ENCODE data around the gene CAMK2D.

The CAMK2D gene

DNA sequence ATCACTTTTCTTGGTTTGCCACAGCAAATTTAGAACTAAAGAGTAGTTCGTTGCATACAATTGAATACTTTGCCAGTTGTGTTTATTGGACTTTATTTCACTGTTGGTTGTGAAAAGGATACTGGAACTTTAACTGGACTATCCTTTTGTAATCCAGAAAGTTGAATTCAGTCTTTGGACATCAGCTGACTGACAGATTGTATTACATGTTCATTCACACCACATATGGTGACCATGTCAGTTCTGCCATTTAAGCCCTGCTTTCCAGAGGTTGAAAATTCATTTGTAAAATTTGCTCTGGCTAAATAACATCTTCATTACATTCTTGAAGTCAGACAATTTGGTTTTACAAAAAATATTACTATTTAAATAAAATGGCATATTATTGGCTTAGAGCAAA lies 251.7 kb downstream of the CAMK2D start:
- DNase-seq, result no peak

DNA sequence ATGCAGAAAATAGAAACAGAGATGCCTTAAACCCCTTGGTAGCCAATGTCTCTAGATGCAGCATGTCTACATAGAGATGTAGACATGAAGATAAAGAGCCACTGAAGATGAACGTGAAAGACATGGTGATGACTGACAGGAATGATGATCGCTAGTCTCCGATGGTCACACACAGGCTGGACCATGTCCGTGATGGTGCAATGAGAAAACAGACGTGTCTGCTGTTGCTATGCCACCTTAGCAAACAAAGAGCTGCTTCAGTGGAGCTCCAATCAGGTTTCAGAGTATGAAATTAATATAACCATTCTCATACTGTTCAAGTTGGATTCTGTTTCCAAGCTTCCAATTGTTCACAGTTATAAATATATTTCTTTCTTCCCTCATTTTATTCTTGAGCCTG lies 256.5 kb downstream of the CAMK2D start:
- DNase-seq, result no peak

DNA sequence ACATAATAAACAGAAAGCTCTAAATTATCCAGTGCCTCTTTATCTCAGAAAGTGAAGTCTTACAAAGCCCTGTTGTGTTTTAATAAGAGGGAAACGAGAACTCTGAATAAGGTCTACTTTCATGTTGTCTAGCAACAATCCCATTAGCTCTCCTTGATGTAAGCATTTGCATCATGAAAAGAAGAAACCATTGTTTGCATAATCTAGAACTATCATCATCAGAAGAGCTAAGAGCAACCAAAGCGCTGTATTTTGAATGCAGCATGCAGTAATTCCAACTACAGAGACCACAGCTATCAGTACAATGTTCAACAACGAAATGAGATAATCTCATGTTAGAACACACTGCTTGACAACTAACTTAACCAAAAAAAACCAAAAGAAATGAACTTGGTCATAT lies 257.1 kb downstream of the CAMK2D start:
- DNase-seq, result no peak

DNA sequence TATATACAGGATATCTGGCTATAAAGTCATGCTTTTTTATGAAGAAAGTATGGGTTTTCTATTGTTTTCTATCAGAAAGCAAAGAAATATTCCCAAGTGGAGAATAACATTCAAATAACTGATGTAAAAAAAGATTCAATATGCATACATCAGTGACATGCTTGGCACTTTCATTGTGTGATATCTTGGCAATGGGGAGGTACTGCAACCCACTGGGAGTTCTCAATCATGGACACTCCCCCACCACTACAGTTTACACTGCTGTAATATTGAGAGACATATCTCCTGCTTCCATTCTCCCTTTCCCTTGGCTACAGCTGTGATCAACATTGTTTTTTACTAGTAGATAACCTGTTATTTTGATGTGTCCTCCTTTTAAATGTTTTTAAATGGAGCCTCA lies 257.8 kb downstream of the CAMK2D start:
- DNase-seq, result no peak

DNA sequence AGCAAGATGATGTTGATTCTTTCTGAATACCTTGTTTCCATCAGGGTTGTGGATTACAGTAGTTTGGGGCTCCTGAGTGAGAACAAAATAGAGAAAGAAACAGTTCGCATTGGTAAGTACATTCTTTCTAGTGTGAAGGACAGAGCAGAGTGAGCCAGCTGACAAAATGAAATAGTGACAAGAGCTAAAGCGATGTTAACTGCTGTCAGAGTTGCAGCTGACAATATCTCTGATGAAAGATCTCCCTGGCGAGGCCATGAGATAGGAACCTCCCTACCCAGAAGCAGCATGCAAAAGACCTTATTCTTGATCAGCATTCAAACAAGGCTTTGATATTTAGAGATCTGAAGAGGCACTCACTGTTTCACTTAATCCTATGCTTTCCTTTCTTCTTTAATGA lies 258.6 kb downstream of the CAMK2D start:
- no peak for DNase-seq

DNA sequence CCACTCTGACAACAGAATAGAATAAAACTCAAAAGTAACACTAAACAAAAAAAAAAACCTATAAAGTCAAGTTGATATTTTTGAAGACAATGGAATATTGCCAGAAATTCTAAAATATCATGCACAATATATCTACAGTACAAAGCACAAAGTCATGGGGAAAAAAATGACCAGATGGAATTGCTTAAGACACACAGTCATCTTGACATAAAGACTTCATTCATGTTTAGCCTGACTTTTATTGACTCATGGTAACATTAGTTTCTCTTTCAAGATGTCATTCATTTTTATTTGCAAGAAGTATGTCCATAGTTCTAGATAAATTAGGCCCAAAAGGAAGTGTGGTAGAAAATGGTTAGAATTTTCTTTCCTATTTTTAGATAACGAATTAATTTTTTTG lies 259.1 kb downstream of the CAMK2D start:
- DNase-seq, result no peak

DNA sequence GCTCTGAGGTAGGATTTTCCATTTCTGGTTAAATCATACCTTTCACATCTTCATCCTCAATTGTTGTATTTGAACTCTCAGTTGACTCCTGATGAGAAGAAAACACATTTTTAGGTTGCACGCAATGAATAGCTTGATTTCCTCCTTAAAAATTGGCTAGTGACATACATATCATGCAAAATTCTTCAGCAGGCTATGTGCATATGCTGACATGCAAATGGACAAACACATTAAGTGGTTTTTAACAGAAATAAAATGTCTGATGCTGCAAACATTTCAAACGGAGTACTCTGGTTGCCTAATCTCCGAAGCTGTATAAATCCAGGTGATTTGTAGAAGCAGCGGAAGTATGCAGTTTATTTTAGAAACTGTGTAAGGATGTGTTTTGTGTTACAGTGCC lies 261.1 kb downstream of the CAMK2D start:
- DNase-seq, result no peak

DNA sequence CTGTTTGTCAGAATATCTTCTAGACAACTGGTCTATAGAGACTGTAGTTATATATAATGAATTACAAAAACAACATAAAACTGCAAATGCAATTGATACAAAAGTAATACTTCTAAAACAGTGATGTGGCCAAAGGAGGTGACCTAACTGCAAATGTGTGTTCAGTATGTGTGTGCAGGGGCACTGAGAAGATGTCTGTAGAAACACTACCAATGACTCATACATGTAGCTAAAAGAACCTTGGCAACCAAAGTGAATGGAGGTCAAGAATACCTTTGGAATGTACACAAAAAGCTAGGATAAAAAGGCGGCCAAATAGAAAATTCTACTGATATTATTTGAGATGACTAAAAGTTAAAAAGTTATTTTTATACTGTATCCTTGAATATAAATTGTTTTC lies 261.8 kb downstream of the CAMK2D start:
- no peak for DNase-seq

DNA sequence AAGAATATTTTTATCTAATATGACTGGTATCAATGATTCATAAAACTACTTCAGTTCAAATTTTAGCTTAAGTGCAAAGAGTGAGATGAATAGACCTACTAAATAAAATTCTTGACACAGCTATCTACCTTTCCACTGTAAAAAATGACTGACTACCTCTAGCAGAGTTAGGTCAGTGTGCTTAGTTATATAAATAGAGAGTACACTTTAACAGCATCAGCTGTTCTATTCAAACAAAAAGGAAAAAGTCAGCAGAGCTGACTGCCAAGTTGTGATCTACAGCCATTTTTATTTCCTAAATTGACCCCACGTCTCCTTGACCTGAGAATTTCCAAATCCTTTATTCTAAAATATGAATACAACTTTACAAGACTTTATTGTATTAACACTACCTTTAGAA lies 262.4 kb downstream of the CAMK2D start:
- no peak for DNase-seq

DNA sequence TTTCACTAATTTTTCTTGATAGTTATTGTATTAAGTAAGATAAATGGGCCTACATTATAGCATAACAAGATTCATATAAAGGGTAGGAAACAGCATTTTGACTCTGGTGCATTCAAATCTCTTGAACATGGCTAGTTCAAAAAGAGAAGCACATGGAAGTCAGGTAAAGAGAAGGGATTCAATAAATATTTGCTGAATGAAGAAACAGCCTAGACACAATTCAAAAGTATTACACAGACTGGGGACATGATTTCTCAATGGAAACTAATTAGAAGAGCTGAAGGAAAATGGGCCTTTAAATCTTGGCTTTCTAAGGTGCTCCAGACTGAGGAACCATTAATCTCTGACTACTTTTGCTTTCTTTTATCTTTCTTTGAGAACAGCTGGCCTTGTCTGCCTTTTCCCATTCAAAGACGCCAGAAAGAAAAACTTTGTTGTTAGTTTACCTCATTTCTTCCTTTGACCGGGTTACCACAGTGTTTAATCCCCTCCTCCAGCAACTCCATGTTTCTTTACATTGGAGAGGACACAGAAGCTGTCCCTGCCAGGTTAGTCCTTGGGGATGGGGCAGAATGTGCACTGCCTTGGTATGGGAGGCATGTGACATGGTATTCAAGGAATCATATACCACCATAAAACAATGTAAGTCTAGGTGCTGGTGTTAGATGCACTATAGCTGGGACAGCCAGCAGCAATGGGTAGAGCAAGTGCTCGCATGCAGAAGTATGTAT lies 264.2 kb downstream of the CAMK2D start:
- DNase-seq, result no peak

DNA sequence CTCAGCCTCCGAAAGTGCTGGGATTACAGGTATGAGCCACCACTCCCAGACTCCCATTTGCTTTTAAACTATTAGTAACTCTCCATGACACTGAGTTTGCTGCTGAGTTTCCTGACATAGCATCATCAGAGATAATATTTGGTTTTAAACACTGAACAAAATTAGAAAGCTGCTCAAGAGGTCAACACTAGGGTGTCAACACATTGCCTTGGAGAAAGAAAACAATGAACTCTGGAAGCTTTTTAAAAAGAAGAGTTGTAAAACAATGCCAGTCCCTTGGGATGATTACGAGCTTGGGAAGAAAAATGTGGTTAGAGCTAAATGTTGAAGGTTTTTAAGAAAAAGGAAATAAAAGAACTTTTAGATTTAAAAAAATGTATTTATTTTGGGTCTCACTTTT lies 264.8 kb downstream of the CAMK2D start:
- no peak for DNase-seq

DNA sequence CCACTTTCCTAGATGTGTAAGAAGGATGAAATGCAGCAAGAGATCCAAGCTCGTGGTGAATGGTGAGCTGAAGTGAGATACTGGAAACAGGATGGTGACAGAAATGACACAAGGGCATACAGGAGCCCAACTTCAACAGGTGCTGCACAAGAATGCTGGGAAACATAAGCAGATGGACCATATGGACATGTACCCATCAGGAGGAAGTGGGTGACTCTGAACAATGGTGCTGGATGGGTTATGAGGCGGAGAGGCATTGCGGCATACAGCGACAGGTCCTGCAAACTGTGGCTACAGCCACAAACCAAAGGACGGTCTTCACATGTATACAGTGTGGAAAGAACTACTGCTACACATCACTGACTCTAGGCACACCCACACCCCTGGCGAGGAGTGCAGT lies 265.7 kb downstream of the CAMK2D start:
- DNase-seq, result no peak

DNA sequence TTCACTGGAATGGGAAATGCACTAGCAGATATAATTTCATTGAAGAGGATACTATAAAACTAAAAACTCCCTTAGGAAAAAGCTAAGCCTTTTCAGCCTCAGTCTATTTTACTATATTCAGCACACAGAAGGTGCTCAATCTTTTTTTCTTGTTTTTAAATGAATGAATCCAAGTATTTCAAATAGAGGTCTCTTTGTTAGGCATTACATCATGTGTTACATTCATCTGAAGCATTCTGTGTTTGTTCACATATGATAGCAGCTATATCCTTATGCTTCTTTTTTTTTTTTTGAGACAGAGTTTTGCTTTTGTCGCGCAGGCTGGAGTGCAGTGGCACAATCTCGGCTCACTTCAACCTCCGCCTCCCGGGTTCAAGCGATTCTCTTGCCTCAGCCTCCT lies 278.4 kb downstream of the CAMK2D start:
- no peak for DNase-seq

DNA sequence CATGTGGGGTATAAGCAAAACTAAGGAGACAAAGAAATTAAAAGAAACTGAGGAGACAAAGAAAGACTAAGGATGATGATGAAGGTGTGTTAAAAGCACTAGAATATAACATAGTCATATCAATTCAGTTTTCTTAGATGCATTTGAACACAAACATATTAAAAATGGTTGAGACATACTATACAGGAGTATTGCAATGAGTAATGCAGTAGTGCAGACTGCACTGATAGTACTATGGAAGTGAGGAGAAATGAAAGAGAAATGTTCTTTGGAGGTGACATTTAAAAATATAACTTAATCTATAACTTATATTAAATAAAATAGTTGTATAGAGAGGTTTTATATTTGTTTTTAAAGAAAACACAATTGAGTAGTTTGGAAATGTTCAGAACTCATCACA lies 279.2 kb downstream of the CAMK2D start:
- no peak for DNase-seq

DNA sequence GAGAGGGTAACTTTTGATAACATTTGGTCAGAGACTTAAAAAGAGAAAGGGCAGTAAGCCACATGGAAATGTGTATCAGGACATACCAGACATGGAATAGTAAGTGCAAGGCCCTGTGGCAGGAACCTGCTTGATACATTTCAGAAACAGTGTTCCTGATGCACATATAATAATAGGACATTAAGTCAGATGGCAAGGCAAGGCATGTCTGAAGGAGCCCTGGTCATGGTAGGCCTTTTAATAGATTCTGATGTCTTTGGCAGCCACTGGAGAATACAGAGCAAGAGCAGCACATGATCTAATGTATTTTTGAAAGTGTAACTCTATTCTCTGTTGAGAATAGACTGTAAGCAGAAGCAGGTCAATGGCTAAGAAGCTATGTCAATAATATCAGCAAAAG lies 279.7 kb downstream of the CAMK2D start:
- no peak for DNase-seq

DNA sequence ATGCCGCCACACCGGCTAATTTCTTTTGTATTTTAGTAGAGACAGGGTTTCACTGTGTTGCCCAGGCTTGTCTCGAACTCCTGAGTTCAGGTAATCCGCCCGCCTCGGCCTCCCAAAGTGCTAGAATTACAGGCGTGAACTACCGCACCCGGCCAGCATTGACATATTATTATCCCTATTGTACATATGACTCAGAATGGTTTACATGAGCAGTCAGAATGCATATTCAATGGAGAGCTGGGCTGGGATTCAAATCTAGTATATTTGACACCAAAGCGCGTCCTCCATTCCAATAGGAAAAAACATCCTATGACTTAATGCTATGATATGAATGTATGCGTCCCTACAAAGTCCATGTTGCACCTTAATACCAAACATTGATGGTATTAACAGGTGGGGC lies 281.4 kb downstream of the CAMK2D start:
- DNase-seq, result no peak

DNA sequence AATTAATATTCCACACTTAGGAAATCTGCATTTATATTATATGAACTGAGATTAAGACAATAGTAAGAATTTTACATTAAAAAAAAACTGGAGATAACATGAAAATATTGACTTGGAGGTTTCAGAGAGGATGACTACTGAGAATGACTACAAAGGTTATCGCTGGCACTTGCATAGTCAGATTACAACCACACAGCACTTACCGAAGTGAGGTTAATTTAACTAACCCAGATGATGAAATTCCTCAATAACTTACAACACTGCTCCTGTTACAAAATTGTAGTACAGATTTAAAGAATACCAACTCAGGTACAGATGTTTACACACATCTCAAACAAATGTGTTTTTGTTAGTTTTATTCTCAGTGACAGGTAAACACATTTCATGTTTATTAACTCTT lies 283.5 kb downstream of the CAMK2D start:
- DNase-seq, result no peak

DNA sequence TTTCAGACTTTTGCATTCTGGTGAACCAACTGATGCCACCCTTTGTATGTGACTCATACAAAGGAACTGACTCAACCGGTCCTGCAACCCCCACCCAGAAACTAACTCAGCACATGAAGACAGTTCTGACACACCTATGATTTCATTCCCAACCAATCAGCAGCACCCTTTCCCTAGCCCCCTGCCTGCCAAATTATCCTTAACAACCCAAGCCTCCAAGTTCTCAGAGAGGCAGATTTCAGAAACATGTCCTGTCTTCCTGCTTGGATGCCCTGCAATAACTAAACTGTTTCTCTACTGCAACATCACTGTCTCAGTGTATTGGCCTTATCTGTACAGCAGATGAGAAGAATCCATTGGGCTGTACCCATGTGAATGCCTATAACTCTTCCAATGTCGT lies 284.7 kb downstream of the CAMK2D start:
- DNase-seq, result no peak

DNA sequence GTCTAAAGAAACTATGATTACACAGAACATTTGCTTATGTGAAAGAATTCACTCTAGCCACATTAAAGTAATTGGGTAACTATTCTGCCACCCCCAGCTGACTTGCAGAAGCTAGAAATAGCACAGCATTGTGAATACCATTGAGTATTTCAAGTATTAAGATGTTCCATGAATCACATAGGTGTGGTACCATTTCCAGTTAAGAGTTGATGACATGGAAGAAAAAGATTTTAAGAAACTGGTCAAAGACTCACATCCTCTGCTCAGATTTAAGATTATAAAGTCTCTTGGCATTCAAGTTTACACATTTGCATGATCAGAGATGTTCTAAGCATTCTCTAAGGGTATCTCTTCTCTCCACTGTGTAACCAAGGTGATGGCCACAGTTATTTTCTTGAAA lies 287.5 kb downstream of the CAMK2D start:
- no peak for DNase-seq

DNA sequence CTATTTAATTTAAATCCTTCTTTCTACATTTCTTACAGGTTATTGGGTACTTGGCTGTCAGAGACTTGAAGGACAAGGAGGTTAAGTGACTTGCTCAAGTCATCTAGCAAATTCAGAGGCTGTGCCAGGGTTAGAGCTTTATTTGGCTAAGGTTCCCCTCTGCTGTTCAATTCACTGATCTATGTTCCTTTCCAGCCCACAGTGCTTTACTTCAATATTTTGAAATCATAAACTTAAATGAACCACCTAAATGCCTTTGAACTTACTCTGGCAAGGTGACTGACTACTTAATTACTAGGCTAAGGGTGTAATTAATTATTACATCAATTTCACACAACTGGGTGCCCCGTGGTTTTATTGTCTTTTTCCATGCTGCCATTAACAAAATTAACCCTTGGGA lies 288.7 kb downstream of the CAMK2D start:
- DNase-seq, result no peak

DNA sequence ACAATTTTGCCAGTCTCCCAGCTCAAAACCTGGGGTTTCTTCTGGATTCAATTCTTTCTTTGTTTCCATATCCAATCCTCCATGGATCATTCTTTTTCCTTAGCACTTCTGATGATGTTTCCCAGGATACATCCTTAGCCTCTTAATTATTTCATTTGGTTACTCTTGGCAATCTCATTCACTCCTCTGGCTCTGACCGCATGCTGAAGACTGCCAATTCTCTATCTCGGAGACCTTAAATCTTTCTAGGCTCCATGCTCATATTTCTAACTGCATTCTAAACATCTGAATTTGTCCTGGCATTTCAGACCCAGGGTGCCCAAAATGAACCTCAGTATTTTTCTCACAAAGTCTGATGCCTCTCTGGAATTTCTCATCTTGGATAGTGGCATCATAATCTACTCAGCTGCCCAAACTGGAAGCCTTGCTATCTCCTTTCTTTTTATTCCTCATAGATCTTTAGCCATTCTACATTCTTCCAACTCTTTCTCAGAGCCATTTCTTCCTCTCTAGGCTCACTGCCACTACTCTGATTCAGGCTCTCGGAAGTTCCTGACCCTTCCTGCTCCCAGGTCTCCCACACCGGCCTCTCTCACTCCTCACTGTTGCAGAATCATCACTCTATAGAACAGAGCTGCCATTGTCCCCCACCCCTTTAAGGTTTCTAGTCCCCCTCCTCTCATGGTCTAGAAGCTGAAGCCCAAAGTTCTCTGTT lies 290.2 kb downstream of the CAMK2D start:
- no peak for DNase-seq

DNA sequence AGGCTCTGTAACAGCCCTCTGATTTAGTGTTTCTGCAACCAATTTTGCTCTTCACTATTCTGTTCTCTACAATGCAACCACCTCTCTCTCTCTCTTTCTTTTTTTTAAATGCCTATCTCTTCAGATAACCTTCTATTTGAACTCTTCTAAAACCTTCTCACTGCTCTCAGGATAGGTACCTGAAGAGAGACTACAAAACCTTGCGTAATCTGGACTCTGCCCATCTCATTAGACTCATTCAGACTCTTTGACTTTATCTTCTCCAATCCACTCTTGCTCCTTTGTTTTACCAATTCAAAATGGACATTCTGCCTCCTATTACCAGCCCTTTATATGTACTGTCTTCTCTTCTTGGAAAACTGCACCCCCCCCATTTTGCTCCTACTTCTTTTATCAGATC lies 291.6 kb downstream of the CAMK2D start:
- DNase-seq, result no peak

DNA sequence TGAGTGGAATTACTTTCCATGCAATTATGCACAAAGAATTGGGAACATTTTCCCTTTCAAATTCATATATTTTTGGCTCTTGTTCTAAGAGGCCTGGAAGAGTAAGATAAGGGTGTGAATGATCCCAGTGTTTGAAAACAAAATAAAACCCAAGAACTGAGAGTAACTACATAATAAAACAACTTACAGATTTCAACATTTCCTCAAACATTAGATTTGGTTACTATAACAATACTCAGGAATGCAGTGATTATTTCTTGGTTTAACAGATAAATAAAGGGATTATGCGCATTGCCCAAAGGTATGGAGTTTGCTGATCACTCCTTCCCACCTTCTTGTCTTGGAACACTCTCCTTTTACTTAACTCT lies 292.5 kb downstream of the CAMK2D start:
- no peak for DNase-seq

DNA sequence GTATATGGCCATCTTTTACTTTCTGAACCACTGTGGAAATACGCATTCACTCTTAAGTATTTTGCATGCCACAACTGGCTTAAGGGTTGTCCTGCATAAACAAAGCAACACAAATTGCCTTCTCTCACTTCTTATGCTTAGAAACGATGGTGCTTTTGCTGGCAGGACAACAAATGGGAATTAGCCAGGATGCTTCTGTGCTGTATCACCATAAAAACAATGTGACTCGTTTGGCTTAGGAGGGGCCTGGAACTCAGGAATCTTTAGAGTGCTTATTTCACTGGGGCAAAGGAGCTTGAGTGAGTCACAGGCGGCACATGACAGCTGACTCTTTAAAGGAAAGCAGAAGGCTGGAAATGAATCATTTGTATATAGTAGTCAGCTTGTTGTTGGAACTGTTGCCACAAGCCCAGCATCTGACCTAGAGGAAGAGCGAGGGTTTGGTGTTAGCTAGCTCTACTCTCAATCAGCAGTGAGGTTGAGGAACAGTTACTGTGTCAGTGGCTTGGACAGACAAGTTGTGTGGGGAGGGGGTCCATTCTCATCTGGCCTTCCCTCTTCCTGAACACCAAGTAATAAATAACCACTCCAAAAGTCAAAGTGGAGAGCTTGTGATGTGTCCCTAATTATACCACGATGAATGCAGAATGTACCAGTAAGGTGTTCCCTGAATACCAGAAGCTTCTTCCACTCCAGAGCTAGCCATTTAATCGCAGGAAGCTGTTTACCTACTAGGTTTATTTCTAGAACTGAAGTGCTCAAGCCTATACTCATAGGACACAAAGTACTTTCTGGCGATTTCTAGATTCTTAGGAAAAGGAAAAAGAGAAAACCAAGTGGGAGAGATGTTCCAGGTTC lies 293.1 kb downstream of the CAMK2D start:
- peak in 1 of 2 donors; percentile 2 for DNase-seq

All from bone marrow (tissue), 2 donors.